H1 (cell line): Measurements from ENCODE around the gene TUBE1. TPM values are rescaled to one million over a fixed set of nuclear protein-coding genes. Genes with fewer than 3 reads are reported as not detected.

Experiments
- SIX5 ChIP-seq: IDR thresholded peaks from 2 replicates; pipeline ENCODE4 v1.6.1; 2011; ENCODE audit warnings: mild to moderate bottlenecking, low read depth, low read length
- polyA plus RNA-seq, 7 experiments: library from polyadenylated mRNA; depleted of rRNA in 3 of 7; stranded (reverse) in 5 of 7; unstranded in 2 of 7; fragments of >200 nt in 5 of 7; fragments of 200-250 nt in 2 of 7; gene quantifications; 1 replicate in 5 of 7; 2 replicates in 1 of 7; 4 replicates in 1 of 7; pipeline versions ENCODE4 v1.2.1 to v1.2.3, GENCODE V29; 2011 to 2013; ENCODE audit warnings: missing spikeins in 2 of 7, mixed read lengths in 2 of 7
- total RNA-seq: library from RNA; stranded (reverse); fragmentation: NEBNext Ultra II Directional; extraction: Animal tissue kit (Norgen Biotek cat#: 25700); gene quantifications from 2 replicates; pipeline ENCODE4 v1.2.1, GENCODE V29; 2021

TUBE1 gene
- total and polyA plus RNA-seq, 2 of the 8 experiments (the other 6 are each of a cell fraction or from before 2014, with no cell fraction given): 8.0 to 15.9 TPM

DNA sequence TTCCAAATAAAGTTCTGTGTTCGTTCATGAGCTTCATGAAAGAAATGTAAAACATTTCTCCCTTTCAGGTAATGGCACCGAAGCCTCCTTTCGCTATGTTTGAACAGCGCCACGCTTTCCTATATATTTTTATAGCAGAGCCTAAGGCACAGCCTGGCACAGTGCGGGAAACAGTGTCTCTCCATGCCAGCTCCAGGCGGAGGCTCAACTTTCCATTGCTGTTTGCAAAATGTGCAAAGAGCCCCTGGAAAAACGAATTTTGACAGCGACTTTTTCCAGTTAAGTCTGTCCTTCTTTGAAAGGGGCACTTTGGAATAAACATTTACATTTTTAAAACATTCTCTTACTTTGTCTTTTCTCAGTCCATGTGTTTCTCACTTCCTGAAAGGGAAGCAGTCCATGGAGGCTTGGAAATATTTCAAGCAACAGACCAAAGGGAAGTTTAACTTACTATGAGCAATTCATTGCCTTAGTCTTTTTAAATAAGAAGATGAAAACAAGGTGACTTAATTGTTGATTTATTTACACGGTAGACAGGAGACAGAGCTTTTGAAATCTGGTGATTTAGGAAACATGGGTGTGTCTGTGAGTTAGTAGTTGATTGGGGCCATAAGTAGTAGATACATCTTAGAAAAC, 32.6 kb downstream of the TUBE1 start (continued):
- TF ChIP-seq SIX5: no peak
